GM12873 (cell line): ENCODE measurements around the gene SERINC5.

ENCODE experiments used
- CTCF ChIP-seq: IDR thresholded peaks from 2 replicates; pipeline ENCODE4 v1.5.1; 2012; ENCODE audit warnings: low read depth, mild to moderate bottlenecking, moderate library complexity, low read length, control low read depth; ENCODE audit not compliant: insufficient read depth; ENCODE audit errors: missing control alignments

The SERINC5 gene

GRCh38 chr5:80225189-80225933 is 30.5 kb downstream of the SERINC5 start:
- no peak for TF ChIP-seq CTCF

GRCh38 chr5:80223561-80223960 is 32.3 kb downstream of the SERINC5 start:
- TF ChIP-seq CTCF, result no peak

DNA sequence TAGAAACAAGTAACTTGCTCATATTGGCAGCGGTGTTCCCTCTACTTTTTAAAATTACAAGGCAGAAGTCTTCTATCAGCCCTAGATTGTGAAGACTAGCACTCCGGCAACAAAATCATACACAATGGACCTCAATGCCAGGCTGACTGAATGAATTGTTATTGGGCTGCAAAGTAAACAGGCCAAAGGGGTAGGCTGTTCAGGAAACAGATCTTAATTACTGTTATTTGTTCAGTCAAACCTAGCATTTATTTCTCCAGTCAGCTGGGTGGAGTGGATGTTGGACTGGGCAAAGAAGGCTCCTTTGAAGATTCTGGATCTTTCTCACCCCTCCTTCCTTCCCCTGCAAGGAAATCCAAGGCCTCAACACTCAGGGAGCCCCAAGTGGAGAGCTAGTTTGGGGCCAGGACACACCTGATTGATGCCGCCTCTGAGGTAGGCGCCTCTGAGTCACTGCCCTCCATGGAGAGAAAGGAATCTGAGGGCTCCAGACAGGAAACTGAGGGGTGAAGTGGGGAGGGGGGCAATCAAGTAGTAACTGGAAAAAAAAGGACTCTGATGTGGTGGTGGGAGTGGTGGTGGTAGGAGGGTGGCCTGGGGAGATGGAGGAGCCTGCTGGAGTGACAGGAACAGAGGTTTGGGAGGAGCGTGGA is 35.5 kb downstream of the SERINC5 start:
- no peak for TF ChIP-seq CTCF

DNA sequence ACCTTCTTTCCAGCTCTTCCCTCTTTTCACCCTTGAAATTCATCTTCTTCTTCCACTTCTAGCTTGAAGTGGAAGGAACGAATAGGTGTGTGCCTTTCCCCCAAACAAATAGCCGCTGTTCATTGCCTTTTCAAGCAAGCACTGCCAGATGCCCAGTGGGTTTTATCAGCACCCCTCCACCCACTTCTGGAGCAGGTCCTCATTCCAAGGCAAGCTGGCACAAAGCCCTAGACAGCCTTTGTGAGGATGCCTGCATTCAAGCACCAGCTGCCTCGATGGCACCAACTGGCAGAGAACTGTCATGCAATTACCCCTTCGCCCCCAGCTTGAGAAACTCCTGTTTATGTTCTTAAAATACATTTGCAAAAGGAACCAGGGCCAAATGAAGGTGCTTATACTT is 36.5 kb downstream of the SERINC5 start:
- no peak for TF ChIP-seq CTCF

GRCh38 chr5:80217667-80218066 is 38.2 kb downstream of the SERINC5 start:
- no peak for TF ChIP-seq CTCF

DNA sequence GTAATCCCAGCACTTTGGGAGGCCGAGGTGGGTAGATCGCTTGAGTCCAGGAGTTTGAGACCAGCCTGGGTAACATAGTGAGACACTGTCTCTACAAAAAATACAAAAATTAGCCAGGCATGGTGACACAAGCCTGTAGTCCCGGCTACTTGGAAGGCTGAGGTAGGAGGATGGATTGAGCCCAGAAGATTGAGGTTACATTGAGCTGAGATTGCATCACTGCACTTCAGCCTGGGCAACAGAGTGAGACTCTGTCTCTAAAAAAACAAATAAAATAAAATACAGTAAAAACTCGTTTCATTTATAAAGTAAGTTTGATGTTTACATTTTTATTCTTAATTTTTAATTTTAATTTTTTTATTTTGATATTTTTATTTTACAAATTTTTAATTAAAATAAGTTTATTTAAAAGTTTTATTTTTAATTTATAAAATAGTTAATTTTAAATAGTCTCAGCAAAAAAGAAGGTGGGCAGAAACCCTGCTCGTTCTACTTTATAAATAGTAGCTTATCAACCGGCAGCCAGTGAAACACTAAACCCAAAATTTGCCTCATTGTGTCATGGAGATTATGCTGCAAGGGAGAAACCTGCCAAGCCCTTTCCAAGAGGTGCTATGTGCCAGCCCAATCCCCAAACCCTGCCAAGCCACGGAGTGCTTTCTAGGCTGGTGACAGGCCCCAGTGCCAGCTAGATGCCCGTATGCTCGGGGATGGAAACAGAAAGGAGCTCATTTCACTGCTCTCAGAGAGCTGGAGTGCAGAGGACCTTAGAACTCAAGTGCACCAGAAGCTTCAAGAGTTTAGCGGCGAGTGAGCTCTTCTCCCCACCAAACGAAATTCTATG is 38.9 kb downstream of the SERINC5 start:
- no peak for TF ChIP-seq CTCF

GRCh38 chr5:80216096-80216495 is 39.8 kb downstream of the SERINC5 start:
- TF ChIP-seq CTCF, result no peak
